HEK293 (cell line): Measurements from ENCODE around the gene SMIM33.
"Not testable (repeated sequence)": the region's sequence is repeated elsewhere in the genome, so short reads cannot be mapped to it uniquely, and the experiment has no call there.

ENCODE experiments used
- CTCF ChIA-PET: fragments of 350-600 bp; formaldehyde crosslinking; extraction: SDS; loops from one replicate; lab custom pipeline; 2021; ENCODE audit warnings: antibody characterized with exemption; lab: Yijun Ruan, JAX
- POLR2A ChIA-PET: fragments of 300-600 bp; formaldehyde crosslinking; extraction: SDS; loops from one replicate; lab custom pipeline; 2020; ENCODE audit warnings: antibody characterized with exemption, inconsistent platforms; lab: Yijun Ruan, JAX
- H3K27ac ChIP-seq: fragments of 200-500 bp; sonication (Bioruptor generic); 2 replicates; pipeline ENCODE4 v1.5.1; 2014; ENCODE audit warnings: low read depth, low read length, control low read depth, inconsistent platforms; ENCODE audit errors: extremely low read depth
- H3K36me3 ChIP-seq, 2 experiments: fragments of 200-500 bp in 1 of 2; sonication (Bioruptor generic) in 1 of 2; 1 replicate in 1 of 2; 2 replicates in 1 of 2; pipeline ENCODE4 v1.5.1; 2014 to 2017; ENCODE audit warnings: inconsistent platforms in 2 of 2, low read length in 2 of 2; ENCODE audit not compliant: control insufficient read depth in 2 of 2, insufficient read depth in 1 of 2
- H3K4me1 ChIP-seq: fragments of 200-500 bp; sonication (Bioruptor generic); 2 replicates; pipeline ENCODE4 v1.5.1; 2014; ENCODE audit warnings: mild to moderate bottlenecking, low read length, inconsistent platforms; ENCODE audit not compliant: control insufficient read depth, insufficient read depth
- H3K4me3 ChIP-seq: 2 replicates; pipeline ENCODE4 v1.5.1; 2011; ENCODE audit warnings: low read depth, mild to moderate bottlenecking, control low read depth, low read length, moderate library complexity
- H3K9me3 ChIP-seq: fragments of 200-500 bp; sonication (Bioruptor generic); 2 replicates; pipeline ENCODE4 v1.5.1; 2014; ENCODE audit warnings: low read depth, low read length, inconsistent platforms; ENCODE audit not compliant: control insufficient read depth, insufficient read depth
- AEBP2 ChIP-seq: fragments of 450-650 bp; formaldehyde crosslinking; IDR thresholded peaks from 2 replicates; pipeline ENCODE4 v1.5.1; 2016; ENCODE audit warnings: missing biosample characterization, missing genetic modification characterization, borderline replicate concordance
- KLF1 ChIP-seq: fragments of 450-650 bp; formaldehyde crosslinking; IDR thresholded peaks from 2 replicates; pipeline ENCODE4 v1.5.1; 2016; ENCODE audit warnings: missing biosample characterization, missing genetic modification characterization
- KLF16 ChIP-seq: fragments of 450-650 bp; formaldehyde crosslinking; IDR thresholded peaks from 2 replicates; pipeline ENCODE4 v1.5.1; 2017; ENCODE audit warnings: missing biosample characterization, missing genetic modification characterization
- ZBTB11 ChIP-seq: fragments of 450-650 bp; formaldehyde crosslinking; conservative IDR thresholded peaks from 2 replicates; pipeline ENCODE4 v1.5.1; 2016; ENCODE audit warnings: low read depth, missing biosample characterization, missing genetic modification characterization
- ZBTB17 ChIP-seq: fragments of 450-650 bp; formaldehyde crosslinking; IDR thresholded peaks from 2 replicates; pipeline ENCODE4 v1.5.1; 2016; ENCODE audit warnings: missing biosample characterization, missing genetic modification characterization
- ZBTB6 ChIP-seq: fragments of 450-650 bp; formaldehyde crosslinking; IDR thresholded peaks from 2 replicates; pipeline ENCODE4 v1.5.1; 2017; ENCODE audit warnings: missing biosample characterization, missing genetic modification characterization
- ZBTB8A ChIP-seq: fragments of 450-650 bp; formaldehyde crosslinking; IDR thresholded peaks from 2 replicates; pipeline ENCODE4 v1.5.1; 2016; ENCODE audit warnings: missing biosample characterization, missing genetic modification characterization
- ZIC2 ChIP-seq: fragments of 450-650 bp; formaldehyde crosslinking; IDR thresholded peaks from 2 replicates; pipeline ENCODE4 v1.5.1; 2016; ENCODE audit warnings: missing biosample characterization, missing genetic modification characterization
- ZNF19 ChIP-seq: fragments of 450-650 bp; formaldehyde crosslinking; IDR thresholded peaks from 2 replicates; pipeline ENCODE4; 2016; ENCODE audit warnings: missing biosample characterization, missing genetic modification characterization, low read depth
- ZNF223 ChIP-seq: fragments of 450-650 bp; formaldehyde crosslinking; IDR thresholded peaks from 2 replicates; pipeline ENCODE4 v1.5.1; 2016; ENCODE audit warnings: missing biosample characterization, missing genetic modification characterization
- ZNF426 ChIP-seq: fragments of 450-650 bp; formaldehyde crosslinking; IDR thresholded peaks from 2 replicates; pipeline ENCODE4 v1.5.1; 2017; ENCODE audit warnings: missing biosample characterization, missing genetic modification characterization, mild to moderate bottlenecking, inconsistent platforms, moderate library complexity
- ZNF518A ChIP-seq: fragments of 450-650 bp; formaldehyde crosslinking; conservative IDR thresholded peaks from 2 replicates; pipeline ENCODE4 v1.5.1; 2016; ENCODE audit warnings: low read depth, missing biosample characterization, missing genetic modification characterization
- ZNF521 ChIP-seq: fragments of 450-650 bp; formaldehyde crosslinking; IDR thresholded peaks from 2 replicates; pipeline ENCODE4 v1.5.1; 2017; ENCODE audit warnings: missing biosample characterization, mild to moderate bottlenecking, missing genetic modification characterization
- ZNF610 ChIP-seq: fragments of 450-650 bp; formaldehyde crosslinking; IDR thresholded peaks from 2 replicates; pipeline ENCODE4 v1.5.1; 2016; ENCODE audit warnings: missing biosample characterization, missing genetic modification characterization, borderline replicate concordance
- ZNF639 ChIP-seq: fragments of 450-650 bp; formaldehyde crosslinking; IDR thresholded peaks from 2 replicates; pipeline ENCODE4 v1.5.1; 2016; ENCODE audit warnings: missing biosample characterization, missing genetic modification characterization

Gene SMIM33

GRCh38 chr5:139439013-139439903 is 31.5 kb upstream of the SMIM33 start, which contains the start of gene DNAJC18 (continued):
- TF ChIP-seq ZBTB11 (tag by site-specific recombination) (peak; percentile 89), AEBP2 (tag by site-specific recombination) (no peak), ZNF639 (tag by site-specific recombination) (no peak; the same call in 1 of the 2 replicates), ZIC2 (tag by site-specific recombination) (peak; percentile 45; the same call in 1 of the 2 replicates), ZNF518A (tag by site-specific recombination) (0 out of 2 replicates have a peak, but pooled peaks have one; percentile 43), KLF16 (tag by site-specific recombination) (peak; percentile 98), ZNF19 (tag by site-specific recombination) (no peak), ZNF521 (tag by site-specific recombination) (no peak), KLF1 (tag by site-specific recombination) (peak; percentile 57), ZNF610 (peak; percentile 87), ZBTB6 (peak; percentile 55), ZNF426 (tag by site-specific recombination) (no peak), ZBTB17 (tag by site-specific recombination) (peak; percentile 100), ZNF223 (tag by site-specific recombination) (no peak), ZBTB8A (peak; percentile 72)

GRCh38 chr5:139440416-139440815 is 30.4 kb upstream of the SMIM33 start:
- H3K36me3 ChIP-seq: peaks cover 14% of the 10 kb centered on the region in 2 experiments; a peak in 2 of 3 replicates
- CTCF ChIA-PET: interaction anchor here (0.7 to 4.2 kb wide), 3 partner anchors 17 to 77 kb away, joined by 3 to 28 read pairs (median 4); no protein-coding TSS in a partner anchor
- H3K4me1 ChIP-seq, H3K27ac ChIP-seq, H3K4me3 ChIP-seq, H3K9me3 ChIP-seq: not testable (repeated sequence)
- POLR2A ChIA-PET: interaction anchor here (1.2 to 1.9 kb wide), 3 partner anchors 10 to 34 kb away, joined by 4 to 11 read pairs (median 5); no protein-coding TSS in a partner anchor
